IMR-90 (cell line): Measurements from ENCODE around the gene ACSM4. TPM values are rescaled to one million over a fixed set of nuclear protein-coding genes. Genes with fewer than 3 reads are reported as not detected.

Source experiments
- ATAC-seq: fragments of 200-7000 bp; cut with Tn5 transposase; 2 replicates; pipeline ENCODE4 v1.9.1; 2020; ENCODE audit warnings: low read depth, mild to moderate bottlenecking, moderate library complexity
- BruUV-seq: library from RNA; stranded (reverse); fragments of 400-500 nt; replicated peaks from 2 replicates; lab custom pipeline; 2021; lab: Mats Ljungman, UMichigan
- CTCF ChIA-PET: fragments of 300-600 bp; formaldehyde crosslinking; extraction: SDS; loops from one replicate; lab custom pipeline; 2021; ENCODE audit warnings: antibody characterized with exemption; lab: Yijun Ruan, JAX
- POLR2A ChIA-PET: fragments of 300-600 bp; sonication (Branson Sonifier 250); formaldehyde crosslinking; loops from one replicate; lab custom pipeline; 2022; ENCODE audit warnings: antibody characterized with exemption; ENCODE audit not compliant: unreplicated experiment; lab: Charles Lee
- DNase-seq: peaks from one replicate; pipeline ENCODE4 v3.0.0; 2013
- H2AFZ ChIP-seq: replicated peaks from 2 replicates; pipeline ENCODE3; 2013; ENCODE audit warnings: low read length, mild to moderate bottlenecking; ENCODE audit not compliant: poor library complexity
- H2AK5ac ChIP-seq: 2 replicates; pipeline ENCODE4 v1.6.1; 2013; ENCODE audit warnings: low read depth, low read length, inconsistent platforms
- H2AK9ac ChIP-seq: replicated peaks from 2 replicates; pipeline ENCODE3; 2013; ENCODE audit warnings: mild to moderate bottlenecking, low read depth, low read length, moderate library complexity; ENCODE audit not compliant: poor library complexity
- H2BK120ac ChIP-seq: 2 replicates; pipeline ENCODE4 v1.6.1; 2013; ENCODE audit warnings: low read depth, low read length, inconsistent platforms
- H2BK15ac ChIP-seq: 3 replicates; pipeline ENCODE4 v1.6.1; 2013; ENCODE audit warnings: low read depth, low read length, inconsistent platforms
- H2BK20ac ChIP-seq: 2 replicates; pipeline ENCODE4 v1.6.1; 2013; ENCODE audit warnings: low read depth, mild to moderate bottlenecking, inconsistent platforms, low read length, moderate library complexity
- H2BK5ac ChIP-seq: 2 replicates; pipeline ENCODE4 v1.6.1; 2013; ENCODE audit warnings: mild to moderate bottlenecking, low read depth, low read length, inconsistent platforms; ENCODE audit not compliant: poor library complexity, severe bottlenecking
- H3K14ac ChIP-seq: replicated peaks from 2 replicates; pipeline ENCODE4 v1.6.1; 2013; ENCODE audit warnings: low read depth, low read length, inconsistent platforms
- H3K18ac ChIP-seq: 2 replicates; pipeline ENCODE4 v1.6.1; 2013; ENCODE audit warnings: low read depth, low read length, control low read depth
- H3K23ac ChIP-seq: 2 replicates; pipeline ENCODE4 v1.6.1; 2013; ENCODE audit warnings: low read depth, low read length, inconsistent platforms
- H3K27ac ChIP-seq: 2 replicates; pipeline ENCODE4 v1.5.1; 2013; ENCODE audit warnings: mild to moderate bottlenecking, control low read depth, low read length; ENCODE audit not compliant: insufficient read depth
- H3K27me3 ChIP-seq: 2 replicates; pipeline ENCODE4 v1.6.1; 2013; ENCODE audit warnings: low read length; ENCODE audit not compliant: control insufficient read depth, insufficient read depth
- H3K36me3 ChIP-seq: 2 replicates; pipeline ENCODE4 v1.6.1; 2013; ENCODE audit warnings: low read length, mixed read lengths; ENCODE audit not compliant: control insufficient read depth, insufficient read depth
- H3K4ac ChIP-seq: 2 replicates; pipeline ENCODE4 v1.6.1; 2013; ENCODE audit warnings: low read depth, low read length, inconsistent platforms
- H3K4me1 ChIP-seq: 2 replicates; pipeline ENCODE4 v1.6.1; 2013; ENCODE audit warnings: low read length, mixed read lengths; ENCODE audit not compliant: control insufficient read depth, insufficient read depth
- H3K4me2 ChIP-seq: 2 replicates; pipeline ENCODE4 v1.6.1; 2013; ENCODE audit warnings: low read depth, mild to moderate bottlenecking, control low read depth, low read length, moderate library complexity
- H3K4me3 ChIP-seq: 2 replicates; pipeline ENCODE4 v1.5.1; 2013; ENCODE audit warnings: low read depth, mild to moderate bottlenecking, control low read depth, low read length, moderate library complexity; ENCODE audit not compliant: insufficient read depth
- H3K56ac ChIP-seq: 2 replicates; pipeline ENCODE4 v1.6.1; 2013; ENCODE audit warnings: low read length, inconsistent platforms; ENCODE audit not compliant: insufficient read depth; ENCODE audit errors: extremely low read depth
- H3K79me1 ChIP-seq, 2 experiments: 2 replicates each; pipeline ENCODE4 v1.6.1; 2013; ENCODE audit warnings: low read length in 2 of 2, inconsistent platforms in 1 of 2, low read depth in 1 of 2
- H3K9ac ChIP-seq: 2 replicates; pipeline ENCODE4 v1.6.1; 2013; ENCODE audit warnings: low read depth, low read length, control low read depth
- H3K9me1 ChIP-seq: 2 replicates; pipeline ENCODE4 v1.6.1; 2013; ENCODE audit warnings: low read length, inconsistent platforms; ENCODE audit not compliant: insufficient read depth
- H3K9me3 ChIP-seq: 2 replicates; pipeline ENCODE4 v1.6.1; 2013; ENCODE audit warnings: low read length; ENCODE audit not compliant: control insufficient read depth, insufficient read depth
- H4K20me1 ChIP-seq: 2 replicates; pipeline ENCODE4 v1.6.1; 2013; ENCODE audit warnings: low read length, inconsistent platforms; ENCODE audit not compliant: insufficient read depth
- H4K5ac ChIP-seq: 2 replicates; pipeline ENCODE4 v1.6.1; 2013; ENCODE audit warnings: mild to moderate bottlenecking, low read depth, low read length, control low read depth
- H4K8ac ChIP-seq, 2 experiments: 2 replicates each; pipeline ENCODE4 v1.6.1; 2013; ENCODE audit warnings: low read depth in 2 of 2, low read length in 2 of 2, control low read depth in 1 of 2, inconsistent platforms in 1 of 2
- H4K91ac ChIP-seq: 2 replicates; pipeline ENCODE4 v1.6.1; 2013; ENCODE audit warnings: low read depth, low read length, inconsistent platforms; ENCODE audit not compliant: insufficient read depth
- BHLHE40 ChIP-seq: fragments of 150-350 bp; IDR thresholded peaks from 2 replicates; pipeline ENCODE4 v1.6.1; 2016; ENCODE audit warnings: mild to moderate bottlenecking, low read depth, low read length
- CHD1 ChIP-seq: IDR thresholded peaks from 2 replicates; pipeline ENCODE4 v1.6.1; 2012; ENCODE audit warnings: low read depth, low read length, improper control_type of control experiment
- CTCF ChIP-seq: conservative IDR thresholded peaks from 2 replicates; pipeline ENCODE4 v1.5.1; 2012; ENCODE audit warnings: mild to moderate bottlenecking, low read depth, low read length, improper control_type of control experiment
- ELK1 ChIP-seq: fragments of 150-350 bp; IDR thresholded peaks from 2 replicates; pipeline ENCODE4 v1.6.1; 2016; ENCODE audit warnings: low read depth, mild to moderate bottlenecking, low read length, moderate library complexity, borderline replicate concordance
- FOS ChIP-seq: fragments of 150-350 bp; IDR thresholded peaks from 2 replicates; pipeline ENCODE4 v1.6.1; 2016; ENCODE audit warnings: low read depth, low read length
- MAFK ChIP-seq: IDR thresholded peaks from 2 replicates; pipeline ENCODE4 v1.6.1; 2012; ENCODE audit warnings: low read depth, low read length, improper control_type of control experiment
- MAZ ChIP-seq: IDR thresholded peaks from 2 replicates; pipeline ENCODE4 v1.6.1; 2012; ENCODE audit warnings: low read depth, mild to moderate bottlenecking, low read length, improper control_type of control experiment, moderate library complexity, borderline replicate concordance
- MXI1 ChIP-seq: IDR thresholded peaks from 2 replicates; pipeline ENCODE4 v1.6.1; 2012; ENCODE audit warnings: low read depth, mild to moderate bottlenecking, low read length, moderate library complexity, borderline replicate concordance
- RFX5 ChIP-seq: IDR thresholded peaks from 2 replicates; pipeline ENCODE4 v1.8.0; 2012; ENCODE audit warnings: low read depth, mild to moderate bottlenecking, low read length, moderate library complexity
- WGBS, 2 experiments: methylation state at CpG; one replicate each; pipeline versions ENCODE4 v1.1.5 to v1.1.7; 2013; ENCODE audit warnings: missing lambda C conversion rate in 2 of 2; ENCODE audit not compliant: insufficient read length in 1 of 2; ENCODE audit errors: extremely low coverage in 2 of 2; 5-methylcytosine and 5-hydroxymethylcytosine counted together
- dilution Hi-C: fragments of 300-500 bp; cut with HindIII; formaldehyde crosslinking; loops from one replicate; pipeline ENCODE4 v1.14.3; 2018; ENCODE audit warnings: low sequenced_read_pairs; ENCODE audit not compliant: unreplicated experiment
- in situ Hi-C: fragments of 300-500 bp; cut with MboI; formaldehyde crosslinking; loops from 3 replicates; pipeline ENCODE4 v1.14.3; 2019; ENCODE audit warnings: low sequenced_read_pairs, inconsistent platforms, mixed read lengths
- intact Hi-C: fragments of 100-400 bp; cut with micrococcal nuclease; formaldehyde crosslinking; loops from 2 replicates; pipeline ENCODE4 v1.10.0; 2022
- polyA plus RNA-seq, 3 experiments: library from polyadenylated mRNA; depleted of rRNA; stranded (reverse); fragments of >200 nt; gene quantifications; 2 replicates each; pipeline ENCODE4 v1.2.3, GENCODE V29; 2012; ENCODE audit warnings: low replicate concordance in 1 of 3
- total RNA-seq: library from RNA; depleted of rRNA; stranded (reverse); fragments of >200 nt; gene quantifications from 2 replicates; pipeline ENCODE4 v1.2.3, GENCODE V29; 2012

Gene ACSM4
- total and polyA plus RNA-seq, 2 of the 4 experiments (the other 2 are of a cell fraction): not detected

GRCh38 chr12:7354529-7354928 is 50.7 kb downstream of the ACSM4 start:
- in situ Hi-C loops (no loop called here), intact Hi-C loops (no loop called here), dilution Hi-C loops (no loop called here)
- ChIA-PET CTCF (no interaction called here), POLR2A (no interaction called here)
- TF ChIP-seq CHD1 (no peak), FOS (no peak), RFX5 (no peak), BHLHE40 (no peak), ELK1 (no peak), MAFK (no peak), CTCF (no peak), MAZ (no peak), MXI1 (no peak)
- 50% methylated on average over 1 of the region's 4 CpGs; no CpG with 5 or more reads in 1 of the 2 experiments for WGBS, 2 experiments
- H3K23ac ChIP-seq: no peak overlapping the region
- H2BK120ac ChIP-seq: no peak overlapping the region
- no peak overlapping the region for H2BK15ac ChIP-seq
- H3K9me3 ChIP-seq: no peaks in the 10 kb centered on the region
- ATAC-seq (no peak), DNase-seq (no peak)
- H2BK20ac ChIP-seq: no peak overlapping the region
- H2BK5ac ChIP-seq: no peak overlapping the region
- H3K9ac ChIP-seq: no peak overlapping the region
- H3K36me3 ChIP-seq: no peaks in the 10 kb centered on the region
- H3K4ac ChIP-seq: no peak overlapping the region
- H4K91ac ChIP-seq: no peak overlapping the region
- H3K14ac ChIP-seq: no peak overlapping the region
- H4K20me1 ChIP-seq: no peaks in the 10 kb centered on the region
- H3K79me1 ChIP-seq: no peaks in the 10 kb centered on the region
- no peak overlapping the region for H2AK5ac ChIP-seq
- no TSS peak for BruUV-seq
- no peak overlapping the region for H3K56ac ChIP-seq
- no peak overlapping the region for H3K18ac ChIP-seq
- H3K27ac ChIP-seq: no peak overlapping the region
- H2AK9ac ChIP-seq: no peak overlapping the region
- no peaks in the 10 kb centered on the region for H3K4me1 ChIP-seq
- no peak overlapping the region for H3K4me2 ChIP-seq
- H2AFZ ChIP-seq: no peak overlapping the region
- no peaks in the 10 kb centered on the region for H3K9me1 ChIP-seq
- no peak overlapping the region for H4K8ac ChIP-seq
- H3K4me3 ChIP-seq: no peak overlapping the region
- H4K5ac ChIP-seq: no peak overlapping the region
- no peaks in the 10 kb centered on the region for H3K27me3 ChIP-seq
